ENCODE results near the gene INSC.

INSC gene

DNA sequence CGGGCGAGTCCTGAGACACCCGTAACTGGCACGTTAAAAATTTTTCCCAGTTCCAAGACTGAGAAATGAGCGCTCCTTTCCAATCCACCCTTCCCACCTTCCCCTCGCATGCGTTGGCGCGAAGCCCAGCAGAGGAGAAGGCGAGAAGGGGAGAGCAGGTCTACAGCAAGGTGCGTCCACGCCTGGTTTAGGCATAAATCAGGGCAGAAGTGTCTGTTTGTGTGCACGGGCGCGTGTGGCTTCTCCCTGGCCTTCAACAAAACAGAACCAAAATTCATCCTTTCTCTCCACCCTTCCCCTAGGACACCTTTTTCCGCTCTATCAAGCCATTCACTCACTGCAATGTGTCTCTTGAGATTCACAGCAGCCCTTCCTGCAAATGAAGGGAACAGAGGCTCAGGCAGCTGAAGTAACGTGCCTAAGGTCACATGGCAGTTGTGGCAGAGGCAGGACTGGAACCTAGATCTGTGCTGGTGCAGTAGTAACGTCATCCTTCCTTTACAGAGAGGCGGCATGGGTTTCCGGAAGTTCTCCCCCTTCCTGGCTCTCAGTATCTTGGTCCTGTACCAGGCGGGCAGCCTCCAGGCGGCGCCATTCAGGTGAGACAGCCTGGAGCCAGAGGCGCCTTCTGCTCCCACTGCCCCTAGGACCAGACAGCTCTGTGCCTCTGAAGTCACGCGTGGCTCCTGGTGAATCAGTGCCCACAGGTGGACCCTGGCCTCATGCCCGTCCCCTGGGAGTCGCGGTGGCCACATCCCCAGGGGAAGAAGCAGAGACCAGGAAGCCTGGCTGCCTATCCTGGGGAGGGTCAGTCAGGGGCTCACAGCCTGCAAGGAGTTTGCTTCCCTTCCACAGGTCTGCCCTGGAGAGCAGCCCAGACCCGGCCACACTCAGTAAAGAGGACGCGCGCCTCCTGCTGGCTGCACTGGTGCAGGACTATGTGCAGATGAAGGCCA is 40.2 kb upstream of the INSC start (continued):
- TF ChIP-seq ZNF510 (tag by site-specific recombination; IDR thresholded peaks at IDR 0.05; ENCODE audit: insufficient replicate concordance) (no peak), ZNF626 (tag by site-specific recombination; IDR thresholded peaks at IDR 0.05) (no peak), ZNF654 (tag by site-specific recombination; IDR thresholded peaks at IDR 0.05; ENCODE audit: low read depth) (peak; percentile 72), RBAK (tag by site-specific recombination; IDR thresholded peaks at IDR 0.05) (no peak), YY2 (tag by site-specific recombination; IDR thresholded peaks at IDR 0.05) (no peak), ZNF664 (tag by site-specific recombination; IDR thresholded peaks at IDR 0.05) (no peak), ZNF521 (tag by site-specific recombination; IDR thresholded peaks at IDR 0.05) (no peak), GLIS1 (tag by site-specific recombination; IDR thresholded peaks at IDR 0.05) (peak; percentile 41; the same call in 1 of the 2 replicates), ZNF214 (tag by site-specific recombination; IDR thresholded peaks at IDR 0.05; ENCODE audit: borderline replicate concordance) (no peak), ZNF202 (tag by site-specific recombination; IDR thresholded peaks at IDR 0.05; ENCODE audit: borderline replicate concordance) (no peak), ZNF549 (tag by site-specific recombination; IDR thresholded peaks at IDR 0.05) (no peak), ZNF76 (tag by site-specific recombination; IDR thresholded peaks at IDR 0.05; ENCODE audit: borderline replicate concordance, low read depth) (peak; percentile 28; the same call in 1 of the 2 replicates), FEZF1 (tag by site-specific recombination; IDR thresholded peaks at IDR 0.05) (no peak), ZNF768 (tag by site-specific recombination; IDR thresholded peaks at IDR 0.05) (no peak), BCL11A (tag by site-specific recombination; IDR thresholded peaks at IDR 0.05; ENCODE audit: low read depth) (peak; percentile 60; the same call in 1 of the 2 replicates), ZNF571 (tag by site-specific recombination; IDR thresholded peaks at IDR 0.05) (no peak), SCRT1 (tag by site-specific recombination; IDR thresholded peaks at IDR 0.05; ENCODE audit: borderline replicate concordance) (peak; percentile 95), HOXA7 (CRISPR knock-in tag; IDR thresholded peaks at IDR 0.05; ENCODE audit: borderline replicate concordance) (no peak), ZNF184 (tag by site-specific recombination; IDR thresholded peaks at IDR 0.05) (no peak), ZNF660 (tag by site-specific recombination; IDR thresholded peaks at IDR 0.05) (0 out of 2 replicates have a peak, but pooled peaks have one; percentile 54), ZNF146 (tag by site-specific recombination; IDR thresholded peaks at IDR 0.05) (no peak), ZNF548 (tag by site-specific recombination; IDR thresholded peaks at IDR 0.05) (no peak)
- TF ChIP-seq, protein P1, sequence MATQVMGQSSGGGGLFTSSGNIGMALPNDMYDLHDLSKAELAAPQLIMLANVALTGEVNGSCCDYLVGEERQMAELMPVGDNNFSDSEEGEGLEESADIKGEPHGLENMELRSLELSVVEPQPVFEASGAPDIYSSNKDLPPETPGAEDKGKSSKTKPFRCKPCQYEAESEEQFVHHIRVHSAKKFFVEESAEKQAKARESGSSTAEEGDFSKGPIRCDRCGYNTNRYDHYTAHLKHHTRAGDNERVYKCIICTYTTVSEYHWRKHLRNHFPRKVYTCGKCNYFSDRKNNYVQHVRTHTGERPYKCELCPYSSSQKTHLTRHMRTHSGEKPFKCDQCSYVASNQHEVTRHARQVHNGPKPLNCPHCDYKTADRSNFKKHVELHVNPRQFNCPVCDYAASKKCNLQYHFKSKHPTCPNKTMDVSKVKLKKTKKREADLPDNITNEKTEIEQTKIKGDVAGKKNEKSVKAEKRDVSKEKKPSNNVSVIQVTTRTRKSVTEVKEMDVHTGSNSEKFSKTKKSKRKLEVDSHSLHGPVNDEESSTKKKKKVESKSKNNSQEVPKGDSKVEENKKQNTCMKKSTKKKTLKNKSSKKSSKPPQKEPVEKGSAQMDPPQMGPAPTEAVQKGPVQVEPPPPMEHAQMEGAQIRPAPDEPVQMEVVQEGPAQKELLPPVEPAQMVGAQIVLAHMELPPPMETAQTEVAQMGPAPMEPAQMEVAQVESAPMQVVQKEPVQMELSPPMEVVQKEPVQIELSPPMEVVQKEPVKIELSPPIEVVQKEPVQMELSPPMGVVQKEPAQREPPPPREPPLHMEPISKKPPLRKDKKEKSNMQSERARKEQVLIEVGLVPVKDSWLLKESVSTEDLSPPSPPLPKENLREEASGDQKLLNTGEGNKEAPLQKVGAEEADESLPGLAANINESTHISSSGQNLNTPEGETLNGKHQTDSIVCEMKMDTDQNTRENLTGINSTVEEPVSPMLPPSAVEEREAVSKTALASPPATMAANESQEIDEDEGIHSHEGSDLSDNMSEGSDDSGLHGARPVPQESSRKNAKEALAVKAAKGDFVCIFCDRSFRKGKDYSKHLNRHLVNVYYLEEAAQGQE (tag by site-specific recombination; IDR thresholded peaks at IDR 0.05): 0 out of 2 replicates have a peak, but pooled peaks have one; percentile 28
- TF ChIP-seq, protein P2, sequence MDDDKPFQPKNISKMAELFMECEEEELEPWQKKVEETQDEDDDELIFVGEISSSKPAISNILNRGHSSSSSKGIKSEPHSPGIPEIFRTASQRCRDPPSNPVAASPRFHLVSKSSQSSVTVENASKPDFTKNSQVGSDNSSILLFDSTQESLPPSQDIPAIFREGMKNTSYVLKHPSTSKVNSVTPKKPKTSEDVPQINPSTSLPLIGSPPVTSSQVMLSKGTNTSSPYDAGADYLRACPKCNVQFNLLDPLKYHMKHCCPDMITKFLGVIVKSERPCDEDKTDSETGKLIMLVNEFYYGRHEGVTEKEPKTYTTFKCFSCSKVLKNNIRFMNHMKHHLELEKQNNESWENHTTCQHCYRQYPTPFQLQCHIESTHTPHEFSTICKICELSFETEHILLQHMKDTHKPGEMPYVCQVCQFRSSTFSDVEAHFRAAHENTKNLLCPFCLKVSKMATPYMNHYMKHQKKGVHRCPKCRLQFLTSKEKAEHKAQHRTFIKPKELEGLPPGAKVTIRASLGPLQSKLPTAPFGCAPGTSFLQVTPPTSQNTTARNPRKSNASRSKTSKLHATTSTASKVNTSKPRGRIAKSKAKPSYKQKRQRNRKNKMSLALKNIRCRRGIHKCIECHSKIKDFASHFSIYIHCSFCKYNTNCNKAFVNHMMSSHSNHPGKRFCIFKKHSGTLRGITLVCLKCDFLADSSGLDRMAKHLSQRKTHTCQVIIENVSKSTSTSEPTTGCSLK (tag by site-specific recombination; IDR thresholded peaks at IDR 0.05): no peak
- TF ChIP-seq, protein P3, sequence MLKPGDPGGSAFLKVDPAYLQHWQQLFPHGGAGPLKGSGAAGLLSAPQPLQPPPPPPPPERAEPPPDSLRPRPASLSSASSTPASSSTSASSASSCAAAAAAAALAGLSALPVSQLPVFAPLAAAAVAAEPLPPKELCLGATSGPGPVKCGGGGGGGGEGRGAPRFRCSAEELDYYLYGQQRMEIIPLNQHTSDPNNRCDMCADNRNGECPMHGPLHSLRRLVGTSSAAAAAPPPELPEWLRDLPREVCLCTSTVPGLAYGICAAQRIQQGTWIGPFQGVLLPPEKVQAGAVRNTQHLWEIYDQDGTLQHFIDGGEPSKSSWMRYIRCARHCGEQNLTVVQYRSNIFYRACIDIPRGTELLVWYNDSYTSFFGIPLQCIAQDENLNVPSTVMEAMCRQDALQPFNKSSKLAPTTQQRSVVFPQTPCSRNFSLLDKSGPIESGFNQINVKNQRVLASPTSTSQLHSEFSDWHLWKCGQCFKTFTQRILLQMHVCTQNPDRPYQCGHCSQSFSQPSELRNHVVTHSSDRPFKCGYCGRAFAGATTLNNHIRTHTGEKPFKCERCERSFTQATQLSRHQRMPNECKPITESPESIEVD (tag by site-specific recombination; IDR thresholded peaks at IDR 0.05): no peak
- TF ChIP-seq, protein P4, sequence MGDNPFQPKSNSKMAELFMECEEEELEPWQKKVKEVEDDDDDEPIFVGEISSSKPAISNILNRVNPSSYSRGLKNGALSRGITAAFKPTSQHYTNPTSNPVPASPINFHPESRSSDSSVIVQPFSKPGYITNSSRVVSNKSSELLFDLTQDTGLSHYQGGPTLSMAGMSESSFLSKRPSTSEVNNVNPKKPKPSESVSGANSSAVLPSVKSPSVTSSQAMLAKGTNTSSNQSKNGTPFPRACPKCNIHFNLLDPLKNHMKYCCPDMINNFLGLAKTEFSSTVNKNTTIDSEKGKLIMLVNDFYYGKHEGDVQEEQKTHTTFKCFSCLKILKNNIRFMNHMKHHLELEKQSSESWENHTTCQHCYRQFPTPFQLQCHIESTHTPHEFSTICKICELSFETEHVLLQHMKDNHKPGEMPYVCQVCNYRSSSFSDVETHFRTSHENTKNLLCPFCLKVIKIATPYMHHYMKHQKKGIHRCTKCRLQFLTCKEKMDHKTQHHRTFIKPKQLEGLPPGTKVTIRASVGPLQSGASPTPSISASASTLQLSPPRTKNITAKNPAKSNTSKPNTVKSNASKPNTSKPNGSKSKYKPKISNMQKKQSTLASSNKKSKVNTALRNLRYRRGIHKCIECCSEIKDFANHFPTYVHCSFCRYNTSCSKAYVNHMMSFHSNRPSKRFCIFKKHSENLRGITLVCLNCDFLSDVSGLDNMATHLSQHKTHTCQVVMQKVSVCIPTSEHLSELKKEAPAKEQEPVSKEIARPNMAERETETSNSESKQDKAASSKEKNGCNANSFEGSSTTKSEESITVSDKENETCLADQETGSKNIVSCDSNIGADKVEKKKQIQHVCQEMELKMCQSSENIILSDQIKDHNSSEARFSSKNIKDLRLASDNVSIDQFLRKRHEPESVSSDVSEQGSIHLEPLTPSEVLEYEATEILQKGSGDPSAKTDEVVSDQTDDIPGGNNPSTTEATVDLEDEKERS (tag by site-specific recombination; IDR thresholded peaks at IDR 0.05): no peak
- TF ChIP-seq, protein P5, sequence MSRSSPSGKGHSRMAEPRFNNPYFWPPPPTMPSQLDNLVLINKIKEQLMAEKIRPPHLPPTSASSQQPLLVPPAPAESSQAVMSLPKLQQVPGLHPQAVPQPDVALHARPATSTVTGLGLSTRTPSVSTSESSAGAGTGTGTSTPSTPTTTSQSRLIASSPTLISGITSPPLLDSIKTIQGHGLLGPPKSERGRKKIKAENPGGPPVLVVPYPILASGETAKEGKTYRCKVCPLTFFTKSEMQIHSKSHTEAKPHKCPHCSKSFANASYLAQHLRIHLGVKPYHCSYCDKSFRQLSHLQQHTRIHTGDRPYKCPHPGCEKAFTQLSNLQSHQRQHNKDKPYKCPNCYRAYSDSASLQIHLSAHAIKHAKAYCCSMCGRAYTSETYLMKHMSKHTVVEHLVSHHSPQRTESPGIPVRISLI (tag by site-specific recombination; IDR thresholded peaks at IDR 0.05): no peak

Measured in HEK293 (cell line).